Measurements from ENCODE around the gene ABHD17A.

GRCh38 chr19:1839658-1840540, 45.4 kb downstream of the ABHD17A start:
- no peak for TF ChIP-seq CTCF (IDR thresholded peaks at IDR 0.05)
- TF ChIP-seq USF1 (CRISPR knock-in tag; IDR thresholded peaks at IDR 0.05), result no peak
- no peak for TF ChIP-seq JAZF1 (CRISPR knock-in tag; IDR thresholded peaks at IDR 0.05)
- no peak for TF ChIP-seq TEAD4 (CRISPR knock-in tag; IDR thresholded peaks at IDR 0.05)
- no peak for TF ChIP-seq NFE2L1 (CRISPR knock-in tag; IDR thresholded peaks at IDR 0.05)
- no peak for TF ChIP-seq ZNF512 (CRISPR knock-in tag; IDR thresholded peaks at IDR 0.05; ENCODE audit: borderline replicate concordance)
- TF ChIP-seq SMAD4 (CRISPR knock-in tag; IDR thresholded peaks at IDR 0.05), result no peak
